SU-DHL-6 (cell line): ENCODE measurements around the gene TNMD.

Experiments
- CTCF ChIP-seq: fragments of 200-600 bp; sonication (generic); IDR thresholded peaks from one replicate; pipeline ENCODE4 v1.5.1; 2017; ENCODE audit warnings: antibody characterized with exemption, mild to moderate bottlenecking, low read length, moderate library complexity; ENCODE audit not compliant: insufficient read depth, poor library complexity, severe bottlenecking
- EZH2phosphoT487 ChIP-seq: fragments of 200-600 bp; sonication (generic), shearing (Covaris generic); conservative IDR thresholded peaks from 2 replicates; pipeline ENCODE4 v1.6.1; 2018; ENCODE audit warnings: mild to moderate bottlenecking, antibody characterized with exemption, low read length, moderate library complexity, mixed read lengths

GRCh38 chrX:100625985-100626491, 41.3 kb downstream of the TNMD start:
- TF ChIP-seq CTCF (no peak), EZH2phosphoT487 (no peak)
